GM10266 (cell line): ENCODE measurements around the gene TMEM51.

Experiments used
- DNase-seq: peaks from one replicate; pipeline ENCODE4 v3.0.0; 2012; ENCODE audit errors: extremely low spot score
- TF ChIP-seq, protein P1 (sequence below): IDR thresholded peaks from 2 replicates; pipeline ENCODE4 v1.5.1; 2012; ENCODE audit warnings: mild to moderate bottlenecking, low read depth; ENCODE audit not compliant: control insufficient read depth, insufficient read depth; ENCODE audit errors: missing control alignments

TMEM51 gene

DNA sequence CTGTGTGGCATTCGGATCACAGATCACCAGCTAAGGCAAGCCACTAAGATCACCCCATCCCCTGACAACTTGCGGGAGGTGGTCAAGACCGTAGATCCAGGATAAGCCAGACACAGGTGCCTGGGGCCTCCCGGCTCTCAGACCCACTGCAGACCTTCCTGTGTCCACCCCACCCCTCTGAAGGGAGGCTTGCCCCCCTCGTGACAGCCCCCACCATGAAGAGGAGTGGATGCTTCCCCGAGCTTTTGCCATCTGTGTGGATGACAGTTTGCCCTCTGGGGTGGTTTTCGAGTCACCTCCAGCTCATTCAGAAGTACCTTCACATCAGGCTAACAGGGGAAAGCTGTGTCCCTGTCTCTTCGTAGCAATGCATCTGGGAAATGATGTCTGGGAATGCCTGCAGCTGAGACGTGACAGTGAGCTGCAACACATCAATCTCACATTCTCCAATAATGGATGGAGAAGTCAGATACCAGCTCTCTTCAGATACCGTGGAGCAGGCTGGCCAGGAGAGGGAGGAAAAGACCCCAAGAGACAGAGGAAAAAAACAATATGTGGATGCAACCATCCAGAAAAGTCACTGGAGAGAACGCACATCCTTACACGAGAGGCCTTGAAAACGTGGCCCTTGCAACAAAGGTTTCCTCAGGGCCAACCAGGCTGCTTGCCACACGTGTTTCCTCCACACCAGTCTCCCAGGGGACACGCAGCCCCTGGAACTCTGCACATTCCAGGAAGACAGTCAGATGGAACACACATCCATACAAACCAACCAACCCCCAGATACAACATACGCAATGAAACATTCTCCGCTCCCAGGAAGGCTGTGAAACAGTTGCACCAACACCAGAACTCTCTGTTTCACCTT lies 73.1 kb downstream of the TMEM51 start:
- DNase-seq, result no peak

DNA sequence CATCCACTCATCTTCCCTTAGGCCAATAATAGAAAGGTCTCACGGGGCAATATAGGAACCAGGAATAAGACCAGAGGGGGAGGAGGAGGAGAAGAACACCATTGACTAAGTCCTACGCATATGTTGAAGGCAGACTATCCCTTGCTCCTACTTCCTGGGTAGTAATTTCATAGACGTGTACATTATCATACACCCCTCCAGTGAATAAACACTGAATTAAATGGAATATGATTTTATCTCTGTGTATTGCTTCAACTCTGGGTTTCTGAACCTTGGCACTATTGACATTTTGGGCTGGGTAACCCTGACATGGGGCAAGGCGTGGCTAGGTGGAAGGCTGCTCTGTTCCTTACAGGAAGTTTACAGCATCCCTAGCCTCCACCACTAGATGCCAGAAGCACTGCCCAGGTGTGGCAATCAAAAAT lies 76.2 kb downstream of the TMEM51 start:
- DNase-seq, result no peak
- TF ChIP-seq, protein P1, sequence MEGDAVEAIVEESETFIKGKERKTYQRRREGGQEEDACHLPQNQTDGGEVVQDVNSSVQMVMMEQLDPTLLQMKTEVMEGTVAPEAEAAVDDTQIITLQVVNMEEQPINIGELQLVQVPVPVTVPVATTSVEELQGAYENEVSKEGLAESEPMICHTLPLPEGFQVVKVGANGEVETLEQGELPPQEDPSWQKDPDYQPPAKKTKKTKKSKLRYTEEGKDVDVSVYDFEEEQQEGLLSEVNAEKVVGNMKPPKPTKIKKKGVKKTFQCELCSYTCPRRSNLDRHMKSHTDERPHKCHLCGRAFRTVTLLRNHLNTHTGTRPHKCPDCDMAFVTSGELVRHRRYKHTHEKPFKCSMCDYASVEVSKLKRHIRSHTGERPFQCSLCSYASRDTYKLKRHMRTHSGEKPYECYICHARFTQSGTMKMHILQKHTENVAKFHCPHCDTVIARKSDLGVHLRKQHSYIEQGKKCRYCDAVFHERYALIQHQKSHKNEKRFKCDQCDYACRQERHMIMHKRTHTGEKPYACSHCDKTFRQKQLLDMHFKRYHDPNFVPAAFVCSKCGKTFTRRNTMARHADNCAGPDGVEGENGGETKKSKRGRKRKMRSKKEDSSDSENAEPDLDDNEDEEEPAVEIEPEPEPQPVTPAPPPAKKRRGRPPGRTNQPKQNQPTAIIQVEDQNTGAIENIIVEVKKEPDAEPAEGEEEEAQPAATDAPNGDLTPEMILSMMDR, result no peak

More for the DNA sequence above, 73.1 kb downstream of the TMEM51 start:
- TF ChIP-seq, protein P1, result no peak

DNA sequence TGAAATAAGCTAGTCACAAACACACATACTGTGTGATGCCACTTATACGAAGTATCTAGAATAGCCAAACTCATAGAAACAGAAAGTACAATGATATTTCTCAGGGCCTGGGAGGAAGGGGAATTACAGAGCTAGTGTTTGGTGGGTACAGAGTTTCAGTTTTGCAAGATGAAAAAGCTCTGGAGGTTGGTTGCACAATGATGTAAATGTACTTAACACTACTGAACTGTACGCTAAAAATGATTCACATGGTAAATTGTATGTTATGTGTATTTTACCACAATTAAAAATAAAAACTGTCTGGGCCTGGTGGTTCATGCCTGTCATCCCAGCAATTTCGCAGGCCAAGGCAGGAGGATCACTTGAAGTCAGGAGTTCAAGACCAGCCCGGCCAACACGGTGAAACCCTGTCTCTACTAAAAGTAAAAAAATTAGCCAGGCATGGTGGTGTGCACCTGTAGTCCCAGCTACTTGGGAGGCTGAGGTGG lies 78.2 kb downstream of the TMEM51 start:
- TF ChIP-seq, protein P1, result no peak
- DNase-seq, result peak; percentile 38

DNA sequence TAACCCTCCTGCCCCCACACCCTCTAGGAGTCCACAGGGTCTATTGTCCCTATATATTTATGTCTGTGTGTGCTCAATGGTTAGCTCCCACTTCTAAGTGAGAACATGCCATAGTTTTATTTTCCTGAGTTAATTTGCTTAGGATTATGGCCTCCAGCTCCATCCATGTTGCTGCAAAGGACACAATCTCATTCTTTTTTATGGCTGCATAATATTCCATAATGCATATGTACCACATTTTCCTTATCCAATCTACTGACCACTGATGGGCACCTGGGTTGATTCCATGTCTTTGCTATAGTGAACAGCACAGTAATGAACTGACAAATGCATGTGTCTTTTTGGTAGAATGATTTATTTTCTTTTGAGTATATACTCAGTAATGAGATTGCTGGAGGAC lies 80.1 kb downstream of the TMEM51 start:
- TF ChIP-seq, protein P1, result no peak
- DNase-seq, result no peak

DNA sequence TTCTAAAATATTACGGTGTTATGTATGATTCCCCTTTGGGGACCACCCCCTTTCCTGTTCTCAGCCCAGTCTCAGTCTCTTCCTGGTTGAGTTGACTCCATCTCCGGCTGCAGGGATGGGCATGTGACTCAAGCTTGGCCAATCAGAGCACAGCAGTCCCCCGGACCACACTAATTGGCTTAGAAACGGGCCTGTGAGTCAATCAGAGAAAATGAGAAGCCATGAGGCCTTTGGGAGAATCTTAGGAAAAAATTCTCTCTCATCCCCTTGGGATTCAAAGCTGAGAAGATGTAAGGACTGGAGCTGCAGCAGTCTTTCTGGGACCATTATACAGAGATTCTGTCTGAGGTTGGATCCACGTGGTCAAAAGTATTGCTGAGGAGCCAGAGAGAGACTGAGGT lies 82.8 kb downstream of the TMEM51 start:
- TF ChIP-seq, protein P1, result no peak
- DNase-seq, result no peak

DNA sequence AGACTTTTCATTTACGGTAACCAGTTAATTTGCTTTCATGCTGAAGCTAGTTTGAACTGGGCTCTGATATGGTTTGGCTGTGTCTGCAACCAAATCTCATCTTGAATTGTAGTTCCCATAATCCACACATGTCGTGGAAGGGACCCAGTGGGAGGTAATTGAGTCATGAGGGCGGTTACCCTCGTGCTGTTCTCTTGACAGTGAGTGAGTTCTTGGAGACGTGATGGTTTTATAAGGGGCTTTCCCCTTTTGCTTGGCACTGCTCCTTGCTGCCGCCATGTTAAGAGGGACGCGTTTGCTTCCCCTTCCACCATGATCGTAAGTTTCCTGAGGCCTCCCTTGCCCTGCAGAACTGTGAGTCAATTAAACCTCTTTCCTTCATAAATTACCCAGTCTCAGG lies 83.2 kb downstream of the TMEM51 start:
- TF ChIP-seq, protein P1, result no peak
- DNase-seq, result no peak

DNA sequence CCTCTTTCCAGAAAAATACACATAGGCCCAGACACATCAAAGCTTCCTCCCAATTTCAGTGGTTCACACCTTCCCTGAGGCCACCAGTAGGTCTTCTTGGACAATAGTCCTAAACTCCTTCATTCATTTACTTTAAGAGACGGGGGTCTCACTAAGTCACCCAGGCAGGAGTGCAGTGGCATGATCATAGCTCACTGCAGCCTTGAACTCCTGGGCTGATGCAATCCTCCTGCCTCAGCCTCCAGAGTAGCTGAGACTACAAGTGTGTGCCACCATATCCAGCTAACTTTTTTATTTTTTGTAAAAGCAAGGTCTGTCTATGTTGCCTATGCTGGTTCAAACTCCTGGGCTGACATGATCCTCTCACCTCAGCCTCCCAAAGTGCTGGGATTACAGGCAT lies 85.2 kb downstream of the TMEM51 start:
- DNase-seq, result no peak
- TF ChIP-seq, protein P1, result no peak
